Cortex of kidney (tissue), 1 donor: ENCODE data around the gene ADGRB3.
"Not testable (repeated sequence)": the region's sequence is repeated elsewhere in the genome, so short reads cannot be mapped to it uniquely, and the experiment has no call there.

Experiments
- DNase-seq: peaks from one replicate; lab custom pipeline; 2025; lab: John Stamatoyannopoulos, UW

Gene ADGRB3

DNA sequence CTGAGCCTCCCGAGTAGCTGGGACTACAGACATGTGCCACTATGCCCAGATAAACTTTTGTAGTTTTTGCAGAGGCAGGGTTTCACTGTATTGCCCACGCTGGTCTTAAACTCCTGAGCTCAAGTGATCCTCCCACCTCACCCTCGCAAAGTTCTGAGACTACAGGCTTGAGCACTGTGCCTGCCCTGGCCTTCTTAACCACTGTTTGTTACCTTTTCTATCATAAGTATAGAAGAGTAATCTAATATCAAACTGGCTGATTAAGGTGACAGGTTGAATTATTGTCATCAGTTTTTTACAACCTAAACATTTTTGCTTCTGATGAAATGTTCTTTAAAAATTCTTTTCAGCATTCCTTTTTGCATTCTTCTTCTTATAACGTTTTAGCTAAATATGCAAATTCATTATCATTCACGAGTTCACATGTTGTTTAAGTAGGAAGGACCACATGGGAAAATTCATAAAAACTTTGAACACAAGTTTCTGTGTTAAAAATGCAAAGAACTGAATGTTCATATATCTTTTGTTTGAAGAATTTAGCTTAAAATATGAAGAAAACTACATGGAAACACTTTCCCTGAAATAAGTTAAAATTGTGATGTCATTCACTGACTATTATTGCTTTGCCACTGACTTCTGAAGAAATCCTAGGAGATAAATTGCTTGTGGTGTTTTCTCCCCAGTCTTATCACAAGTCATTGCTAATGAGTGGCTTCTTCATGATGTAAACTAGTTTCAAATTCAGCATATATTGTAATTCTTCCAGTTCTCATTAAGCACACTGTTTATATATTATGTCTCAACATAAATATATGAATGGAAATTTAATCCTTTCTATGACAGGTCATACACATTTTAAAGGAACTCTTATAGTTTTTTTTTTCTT lies 106.7 kb downstream of the ADGRB3 start:
- DNase-seq, result no peak

GRCh38 chr6:68743099-68743498 lies 108.0 kb downstream of the ADGRB3 start:
- no peak for DNase-seq

- not testable (repeated sequence) for DNase-seq
Measured at GRCh38 chr6:68744376-68744775, 109.3 kb downstream of the ADGRB3 start.

DNA sequence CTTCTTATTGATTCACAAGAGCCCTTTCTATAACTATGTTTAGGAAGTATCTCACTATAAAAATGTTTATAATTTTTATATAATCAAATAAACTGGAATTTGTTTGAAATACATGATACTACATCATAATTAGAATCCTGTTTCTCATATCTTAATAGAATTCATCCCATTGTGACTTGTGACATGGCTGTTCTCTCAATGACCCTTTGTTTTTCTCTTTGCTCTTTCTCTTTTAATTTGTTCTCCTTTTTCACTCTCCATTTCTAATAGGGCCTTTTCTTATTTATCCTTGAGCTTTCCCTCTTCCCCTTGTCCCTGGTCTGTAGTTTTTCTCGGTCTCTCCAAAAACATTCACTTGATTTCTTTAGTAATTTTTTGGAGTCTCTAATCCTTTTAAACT lies 111.3 kb downstream of the ADGRB3 start:
- no peak for DNase-seq

GRCh38 chr6:68747110-68747790 lies 112.2 kb downstream of the ADGRB3 start:
- no peak for DNase-seq

- DNase-seq, result not testable (repeated sequence)
Measured at GRCh38 chr6:68747832-68748231, 112.8 kb downstream of the ADGRB3 start.

- DNase-seq, result no peak
Measured at GRCh38 chr6:68754681-68755213, 119.7 kb downstream of the ADGRB3 start.

DNA sequence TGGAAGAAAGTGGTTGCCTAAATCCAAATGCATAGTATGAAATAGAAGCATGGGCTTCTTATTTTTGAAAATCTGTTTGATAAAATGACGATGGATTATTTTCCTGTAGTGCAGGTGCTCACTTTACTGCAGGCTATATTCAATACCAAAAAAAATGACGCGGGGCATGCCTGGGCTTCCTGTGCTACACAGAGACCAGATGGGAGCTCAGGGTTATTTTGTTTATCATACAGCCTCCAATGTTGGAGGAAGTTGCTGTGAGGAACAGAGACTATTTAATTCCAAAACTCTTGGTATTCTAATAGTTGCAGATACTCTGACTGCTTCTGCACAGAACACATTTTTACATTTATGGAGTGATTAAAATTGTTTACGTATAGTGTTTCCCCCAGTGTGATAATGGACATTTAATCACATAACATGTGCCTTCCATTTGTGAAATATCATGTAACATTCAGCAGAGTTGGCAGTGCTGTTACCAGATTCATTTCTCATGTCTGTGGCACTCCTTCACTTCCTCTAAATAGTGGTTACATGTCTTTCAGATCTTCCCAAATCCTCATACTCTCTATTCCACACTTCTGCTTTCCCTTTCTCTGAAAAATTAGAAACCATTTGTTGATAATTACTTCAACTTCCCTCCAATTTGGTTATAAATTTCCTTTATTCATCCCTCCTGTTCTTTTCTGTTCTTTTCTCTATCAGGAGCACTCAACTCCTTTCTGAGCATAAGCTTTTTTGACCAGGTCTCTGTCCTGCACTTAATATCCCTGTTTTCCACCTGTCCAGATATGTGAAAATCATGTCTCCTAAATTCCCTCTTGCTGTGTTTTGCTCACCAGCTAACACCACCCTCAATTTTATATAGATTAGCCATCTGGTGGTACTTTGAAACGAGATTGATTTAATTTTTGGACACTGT lies 121.6 kb downstream of the ADGRB3 start:
- no peak for DNase-seq

- no peak for DNase-seq
Measured at GRCh38 chr6:68757821-68758220, 122.7 kb downstream of the ADGRB3 start.

- no peak for DNase-seq
Measured at GRCh38 chr6:68758559-68758958, 123.5 kb downstream of the ADGRB3 start.

DNA sequence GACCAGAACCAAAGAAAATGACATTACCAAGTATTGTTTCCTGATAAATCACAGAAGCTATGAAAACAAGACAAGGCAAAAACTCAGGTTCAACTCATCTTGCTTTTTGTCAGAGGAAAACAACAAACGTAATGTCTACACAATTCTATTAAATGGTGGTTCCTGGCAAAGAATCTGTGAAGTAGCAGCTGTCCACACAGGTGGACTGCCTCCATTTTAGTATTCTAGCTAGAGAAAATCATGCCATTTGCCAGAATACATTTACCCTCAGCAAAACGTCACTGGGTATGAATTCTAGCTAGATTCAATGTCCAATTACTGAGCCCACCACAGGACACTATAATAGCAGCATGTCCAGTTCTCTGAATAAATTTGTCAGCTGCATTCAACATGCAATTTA lies 125.4 kb downstream of the ADGRB3 start:
- DNase-seq, result no peak

DNA sequence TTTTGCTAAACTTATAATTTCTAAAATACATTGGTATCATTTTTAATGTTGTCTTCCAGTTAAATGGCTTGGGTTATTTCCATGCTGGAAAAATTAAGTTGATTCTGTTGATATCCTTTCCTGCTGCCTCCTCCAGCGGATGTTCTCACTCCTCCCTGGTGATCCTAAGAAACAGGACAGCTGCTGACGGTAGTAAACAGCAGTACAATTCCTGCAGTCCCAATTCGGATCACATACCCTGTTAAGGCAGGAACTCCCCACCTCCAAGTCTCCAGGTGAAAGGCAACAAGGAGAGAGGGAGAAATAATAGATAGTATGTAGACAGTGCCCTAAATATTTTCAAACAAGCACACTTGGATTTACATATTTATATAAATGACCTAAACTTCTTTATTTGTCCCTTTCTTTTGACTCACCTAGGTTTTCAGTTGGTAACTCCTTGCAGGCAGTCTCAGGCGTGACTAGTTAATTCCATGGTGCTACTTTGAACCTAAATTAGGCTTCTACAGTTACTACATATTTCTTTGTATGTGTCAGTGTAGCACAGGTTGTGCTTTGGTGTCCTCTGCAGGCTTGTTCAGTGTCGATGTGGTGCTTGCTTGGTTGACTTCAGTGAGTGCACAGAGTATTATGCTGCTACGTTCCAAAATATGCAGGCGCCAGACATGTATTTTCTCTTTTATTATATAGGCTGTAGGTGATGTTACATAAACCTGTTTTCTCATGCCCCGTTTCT lies 126.0 kb downstream of the ADGRB3 start:
- no peak for DNase-seq

GRCh38 chr6:68761985-68762384 lies 126.9 kb downstream of the ADGRB3 start:
- DNase-seq, result no peak

- no peak for DNase-seq
Measured at GRCh38 chr6:68771426-68771825, 136.3 kb downstream of the ADGRB3 start.

DNA sequence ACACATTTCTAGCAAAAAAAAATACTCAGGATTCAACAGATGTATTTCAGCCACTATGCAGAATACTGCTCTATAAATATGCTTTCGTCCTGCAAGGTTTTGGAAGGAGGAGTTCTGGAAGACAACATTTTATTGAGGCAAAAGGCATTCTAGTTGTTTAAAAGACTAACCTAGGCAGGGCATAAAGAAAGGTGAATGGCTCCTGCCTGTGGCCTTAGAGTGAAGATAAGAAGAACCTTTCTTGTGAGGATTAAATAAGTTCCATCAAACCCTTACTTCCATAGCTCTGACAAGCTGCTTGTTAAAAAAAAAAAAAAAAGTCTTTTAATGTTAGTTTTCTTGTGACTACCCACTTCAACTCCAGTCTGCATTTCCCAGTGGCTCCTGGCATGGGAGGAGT lies 139.8 kb downstream of the ADGRB3 start:
- DNase-seq, result no peak

- no peak for DNase-seq
Measured at GRCh38 chr6:68776354-68776753, 141.3 kb downstream of the ADGRB3 start.

- no peak for DNase-seq
Measured at GRCh38 chr6:68777956-68778355, 142.9 kb downstream of the ADGRB3 start.

DNA sequence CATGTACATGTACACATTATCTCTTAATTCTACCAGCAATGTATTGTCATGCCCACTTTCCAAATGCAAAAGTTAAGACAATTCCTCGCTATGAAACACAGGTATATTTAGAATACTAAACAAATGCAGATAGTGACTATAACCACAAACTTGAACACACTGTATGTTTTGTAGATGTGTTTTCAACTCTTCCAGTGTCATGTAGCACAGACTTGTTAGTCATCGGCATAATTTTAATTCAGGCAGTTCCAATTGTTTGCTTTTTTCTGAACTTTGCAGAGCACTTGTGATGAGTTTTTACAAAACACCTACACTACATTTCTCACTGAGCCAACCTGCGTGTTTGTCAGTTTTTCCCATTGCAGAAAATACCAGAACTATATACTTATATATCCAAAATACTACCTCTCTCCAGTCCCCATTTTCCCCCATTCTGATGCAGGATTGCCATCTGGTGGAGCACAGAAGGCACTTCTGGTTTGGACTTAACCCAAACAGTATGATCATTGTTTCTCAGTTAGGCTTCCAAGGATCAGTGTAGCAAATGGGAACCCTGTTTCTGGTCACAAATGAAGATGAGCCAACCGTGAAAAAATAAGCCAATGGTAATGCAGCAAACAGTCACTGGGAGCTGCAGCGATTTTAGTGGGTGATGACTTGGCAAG lies 143.4 kb downstream of the ADGRB3 start:
- DNase-seq, result no peak

- no peak for DNase-seq
Measured at GRCh38 chr6:68779366-68779765, 144.3 kb downstream of the ADGRB3 start.

DNA sequence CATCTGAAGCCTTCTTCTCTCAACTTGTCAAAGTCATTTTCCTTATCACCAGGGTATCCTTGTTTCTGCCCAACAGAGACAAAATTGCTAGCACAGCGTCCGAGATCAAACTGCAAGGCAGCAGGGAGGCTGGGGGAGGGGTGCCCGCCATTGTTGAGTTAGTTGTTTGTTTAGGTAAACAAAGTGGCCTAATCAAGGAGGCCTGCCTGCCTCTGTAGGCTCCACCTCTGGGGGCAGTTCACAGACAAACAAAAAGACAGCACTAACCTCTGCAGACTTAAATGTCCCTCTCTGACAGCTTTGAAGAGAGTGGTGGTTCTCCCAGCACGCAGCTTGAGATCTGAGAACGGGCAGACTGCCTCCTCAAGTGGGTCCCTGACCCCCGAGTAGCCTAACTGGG lies 155.0 kb downstream of the ADGRB3 start:
- not testable (repeated sequence) for DNase-seq

DNA sequence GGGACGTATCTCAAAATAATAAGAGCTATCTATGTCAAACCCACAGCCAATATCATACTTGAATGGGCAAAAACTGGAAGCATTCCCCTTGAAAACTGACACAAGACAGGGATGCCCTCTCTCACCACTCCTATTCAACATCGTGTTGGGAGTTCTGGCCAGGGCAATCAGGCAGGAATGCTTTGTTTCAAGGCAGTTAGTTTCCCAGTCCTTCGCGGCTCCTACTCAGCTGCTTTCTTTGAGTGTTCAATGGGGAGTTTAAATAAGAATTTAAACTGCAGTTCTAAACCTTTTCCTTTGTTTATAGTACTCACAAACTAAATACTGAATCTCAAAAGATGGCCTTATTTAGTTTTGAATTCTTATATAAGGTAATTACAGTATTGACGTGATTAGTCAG lies 179.9 kb downstream of the ADGRB3 start:
- not testable (repeated sequence) for DNase-seq
